Measurements from ENCODE around the gene RARB. TPM values are rescaled to one million over a fixed set of nuclear protein-coding genes. Genes with fewer than 3 reads are reported as not detected.

RARB gene
- total RNA-seq, 1 donor from 2014 or later, result not detected

- intact Hi-C loops (cut with micrococcal nuclease), result no loop called here
Observed at GRCh38 chr3:25547943-25548674, 120.0 kb downstream of the RARB start.

- intact Hi-C loops (cut with micrococcal nuclease), result no loop called here
Observed at GRCh38 chr3:25548836-25549235, 120.8 kb downstream of the RARB start.

- intact Hi-C loops (cut with micrococcal nuclease), result no loop called here
Observed at GRCh38 chr3:25552251-25552650, 124.2 kb downstream of the RARB start.

GRCh38 chr3:25554376-25554775 is 126.3 kb downstream of the RARB start:
- intact Hi-C loops (cut with micrococcal nuclease), result no loop called here

- intact Hi-C loops (cut with micrococcal nuclease), result no loop called here
Observed at GRCh38 chr3:25555695-25556437, 127.8 kb downstream of the RARB start.

GRCh38 chr3:25556447-25556846 is 128.4 kb downstream of the RARB start:
- intact Hi-C loops (cut with micrococcal nuclease), result no loop called here

- intact Hi-C loops (cut with micrococcal nuclease), result no loop called here
Observed at GRCh38 chr3:25557694-25558093, 129.6 kb downstream of the RARB start.

- intact Hi-C loops (cut with micrococcal nuclease), result no loop called here
Observed at GRCh38 chr3:25558121-25558520, 130.1 kb downstream of the RARB start.

- intact Hi-C loops (cut with micrococcal nuclease), result no loop called here
Observed at GRCh38 chr3:25558796-25559195, 130.7 kb downstream of the RARB start.

- intact Hi-C loops (cut with micrococcal nuclease), result no loop called here
Observed at GRCh38 chr3:25563601-25564000, 135.5 kb downstream of the RARB start.

- intact Hi-C loops (cut with micrococcal nuclease), result no loop called here
Observed at GRCh38 chr3:25564075-25564474, 136.0 kb downstream of the RARB start.

- intact Hi-C loops (cut with micrococcal nuclease), result no loop called here
Observed at GRCh38 chr3:25565807-25566206, 137.7 kb downstream of the RARB start.

- intact Hi-C loops (cut with micrococcal nuclease), result no loop called here
Observed at GRCh38 chr3:25566358-25566920, 138.4 kb downstream of the RARB start.

GRCh38 chr3:25567388-25567787 is 139.3 kb downstream of the RARB start:
- intact Hi-C loops (cut with micrococcal nuclease), result no loop called here

- intact Hi-C loops (cut with micrococcal nuclease), result no loop called here
Observed at GRCh38 chr3:25567806-25568524, 139.9 kb downstream of the RARB start.

GRCh38 chr3:25568525-25569078 is 140.5 kb downstream of the RARB start:
- intact Hi-C loops (cut with micrococcal nuclease), result no loop called here

- intact Hi-C loops (cut with micrococcal nuclease), result no loop called here
Observed at GRCh38 chr3:25571285-25571684, 143.2 kb downstream of the RARB start.

GRCh38 chr3:25572336-25572735 is 144.3 kb downstream of the RARB start:
- intact Hi-C loops (cut with micrococcal nuclease), result no loop called here

GRCh38 chr3:25572919-25573385 is 144.9 kb downstream of the RARB start:
- intact Hi-C loops (cut with micrococcal nuclease), result no loop called here

- intact Hi-C loops (cut with micrococcal nuclease), result no loop called here
Observed at GRCh38 chr3:25573386-25574171, 145.5 kb downstream of the RARB start.

All from T-helper 2 cell treated with Interferon-gamma antibody and Interleukin-4, amounts not matched to agents 100 ng/mL and 5 ng/mL, for 36 hours (primary cell).